GM23338 (cell line): ENCODE data around the gene RGS19. TPM values are rescaled to one million over a fixed set of nuclear protein-coding genes. Genes with fewer than 3 reads are reported as not detected.

ENCODE experiments used
- ATAC-seq: fragments of 200-7000 bp; cut with Tn5 transposase; 3 replicates; pipeline ENCODE4 v1.9.1; 2020
- DNase-seq: peaks from one replicate; pipeline ENCODE4 v3.0.0-alpha.2; 2015; ENCODE audit warnings: low spot score
- H2AFZ ChIP-seq: fragments of 200-600 bp; sonication (generic); 2 replicates; pipeline ENCODE4 v1.8.0; 2016; ENCODE audit warnings: antibody characterized with exemption, mild to moderate bottlenecking, moderate library complexity
- H3F3A ChIP-seq: fragments of 200-600 bp; sonication (generic); replicated peaks from 2 replicates; pipeline ENCODE4 v1.8.0; 2017; ENCODE audit warnings: antibody characterized with exemption, mixed run types, low read depth
- H3K27ac ChIP-seq: fragments of 200-600 bp; sonication (generic); 2 replicates; pipeline ENCODE4 v1.6.1; 2016; ENCODE audit warnings: low read depth
- H3K27me3 ChIP-seq: fragments of 200-600 bp; sonication (generic); 2 replicates; pipeline ENCODE4 v1.8.0; 2016; ENCODE audit warnings: mild to moderate bottlenecking, mixed run types, moderate library complexity; ENCODE audit not compliant: insufficient read depth
- H3K36me3 ChIP-seq: fragments of 200-600 bp; sonication (generic); 2 replicates; pipeline ENCODE4 v1.8.0; 2016; ENCODE audit warnings: mild to moderate bottlenecking; ENCODE audit not compliant: insufficient read depth
- H3K4me1 ChIP-seq: fragments of 200-600 bp; sonication (generic); 2 replicates; pipeline ENCODE4 v1.8.0; 2016; ENCODE audit warnings: mild to moderate bottlenecking, moderate library complexity; ENCODE audit not compliant: insufficient read depth
- H3K4me2 ChIP-seq: fragments of 200-600 bp; sonication (generic); 2 replicates; pipeline ENCODE4 v1.7.1; 2017; ENCODE audit warnings: mixed run types
- H3K4me3 ChIP-seq: fragments of 200-600 bp; sonication (generic); 2 replicates; pipeline ENCODE4 v1.6.1; 2016; ENCODE audit warnings: mixed run types
- H3K79me2 ChIP-seq: fragments of 200-600 bp; sonication (generic); replicated peaks from 2 replicates; pipeline ENCODE4 v1.8.0; 2017; ENCODE audit warnings: mild to moderate bottlenecking; ENCODE audit not compliant: insufficient read depth
- H3K9me2 ChIP-seq: fragments of 200-600 bp; sonication (generic); 2 replicates; pipeline ENCODE4 v1.8.0; 2017; ENCODE audit not compliant: insufficient read depth
- H4K20me1 ChIP-seq: fragments of 200-600 bp; sonication (generic); replicated peaks from 2 replicates; pipeline ENCODE4 v1.8.0; 2017; ENCODE audit warnings: mild to moderate bottlenecking; ENCODE audit not compliant: insufficient read depth
- H3K27ac Mint-ChIP-seq: 2 replicates; pipeline ENCODE4 v1.8.0; 2020; ENCODE audit warnings: inconsistent platforms, mild to moderate bottlenecking, moderate library complexity, mixed read lengths
- H3K27me3 Mint-ChIP-seq: 3 replicates; pipeline ENCODE4 v1.8.0; 2022; ENCODE audit warnings: low read depth, mild to moderate bottlenecking, moderate library complexity, mixed read lengths, inconsistent platforms; ENCODE audit not compliant: insufficient read depth, poor library complexity
- H3K36me3 Mint-ChIP-seq: 3 replicates; pipeline ENCODE4 v1.8.0; 2021; ENCODE audit warnings: low read depth, mild to moderate bottlenecking, inconsistent platforms, moderate library complexity, mixed read lengths
- H3K4me1 Mint-ChIP-seq: 3 replicates; pipeline ENCODE4 v1.8.0; 2020; ENCODE audit warnings: mild to moderate bottlenecking, inconsistent platforms, mixed read lengths
- H3K4me3 Mint-ChIP-seq: 3 replicates; pipeline ENCODE4 v1.8.0; 2021; ENCODE audit warnings: moderate library complexity, mild to moderate bottlenecking, inconsistent platforms, mixed read lengths
- H3K9me3 Mint-ChIP-seq: 3 replicates; pipeline ENCODE4 v1.8.0; 2020; ENCODE audit warnings: moderate library complexity, mild to moderate bottlenecking, inconsistent platforms, mixed read lengths
- CREB1 ChIP-seq: fragments of 250-450 bp; sonication (Bioruptor Pico); IDR thresholded peaks from 2 replicates; pipeline ENCODE4 v1.5.0; 2020; ENCODE audit warnings: low read depth, mild to moderate bottlenecking, moderate library complexity
- CTCF ChIP-seq, 2 experiments: fragments of 200-600 bp in 1 of 2; sonication (generic) in 1 of 2; conservative IDR thresholded peaks; 2 replicates each; pipeline versions ENCODE4 v1.5.1 to v1.6.1; 2016 to 2017; ENCODE audit warnings: antibody characterized with exemption in 2 of 2, low read depth in 2 of 2, mild to moderate bottlenecking in 2 of 2, moderate library complexity in 1 of 2
- EZH2 ChIP-seq: fragments of 200-600 bp; sonication (generic); IDR thresholded peaks from one replicate; pipeline ENCODE4 v1.8.0; 2017; ENCODE audit warnings: antibody characterized with exemption, mild to moderate bottlenecking, low read depth; ENCODE audit not compliant: unreplicated experiment
- EZH2phosphoT487 ChIP-seq: fragments of 200-600 bp; sonication (generic); IDR thresholded peaks from one replicate; pipeline ENCODE4 v1.8.1; 2018; ENCODE audit warnings: antibody characterized with exemption; ENCODE audit not compliant: unreplicated experiment
- JUNB ChIP-seq: IDR thresholded peaks from one replicate; pipeline ENCODE4 v1.6.1; 2016; ENCODE audit warnings: antibody characterized with exemption; ENCODE audit not compliant: unreplicated experiment
- NANOG ChIP-seq: IDR thresholded peaks from 2 replicates; pipeline ENCODE4 v1.6.1; 2016; ENCODE audit warnings: antibody characterized with exemption, borderline replicate concordance
- POLR2AphosphoS5 ChIP-seq: IDR thresholded peaks from 2 replicates; pipeline ENCODE4 v1.6.1; 2016; ENCODE audit warnings: antibody characterized with exemption, low read depth
- REST ChIP-seq: IDR thresholded peaks from one replicate; pipeline ENCODE4 v1.6.1; 2018; ENCODE audit warnings: antibody characterized with exemption; ENCODE audit not compliant: unreplicated experiment
- ZNF114 ChIP-seq: fragments of 250-450 bp; sonication (Bioruptor Pico); IDR thresholded peaks from 2 replicates; pipeline ENCODE4 v1.5.0; 2020; ENCODE audit warnings: mild to moderate bottlenecking, moderate library complexity
- ZNF331 ChIP-seq: fragments of 250-450 bp; sonication (Bioruptor Pico); IDR thresholded peaks from 2 replicates; pipeline ENCODE4 v1.5.0; 2020; ENCODE audit warnings: low read depth, mild to moderate bottlenecking, moderate library complexity
- polyA plus RNA-seq: library from polyadenylated mRNA; unstranded; fragments of >200 nt; fragmentation: Nextera tagmentation; extraction: Ambion mirVana; gene quantifications from 2 replicates; pipeline ENCODE4 v1.2.1, GENCODE V29; 2016
- total RNA-seq: library from RNA; depleted of rRNA; stranded (reverse); fragments of >200 nt; shearing (Covaris generic); gene quantifications from 2 replicates; pipeline ENCODE4 v1.2.3, GENCODE V29; 2014

The RGS19 gene
- total and polyA plus RNA-seq, 2 experiments from 2014 or later: 13.1 to 19.7 TPM

DNA sequence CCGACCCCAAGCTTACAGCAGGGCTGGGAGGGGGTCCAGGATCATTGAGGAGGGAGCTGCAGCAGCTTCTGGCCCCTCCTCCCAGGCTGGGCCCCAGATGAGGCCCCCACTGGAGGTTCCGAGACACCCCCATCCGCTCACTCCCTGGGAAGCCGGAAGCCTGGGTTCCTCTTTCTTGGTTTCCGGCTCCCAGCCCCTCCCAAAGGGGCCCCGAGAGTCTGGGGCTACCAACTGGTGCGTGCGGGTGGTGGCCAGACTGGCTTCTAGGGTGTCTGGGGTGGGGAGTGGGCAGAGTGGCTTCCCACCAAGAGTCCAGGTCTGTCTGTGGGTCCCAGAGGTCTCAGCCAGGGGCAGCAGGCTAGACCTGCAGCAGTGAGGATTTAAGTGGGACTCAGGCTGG, 2.2 kb downstream of the RGS19 start:
- Histone ChIP-seq H3K27ac (no peak overlapping the region), H3K4me3 (no peak overlapping the region), H3K9me2 (no peaks in the 10 kb centered on the region), H2AFZ (no peak overlapping the region), H3K36me3 (no peaks in the 10 kb centered on the region), H3K79me2 (no peaks in the 10 kb centered on the region), H3K4me1 (peaks cover 11% of the 10 kb centered on the region; the same call in 1 of the 2 replicates), H3F3A (0 out of 2 replicates have a peak, but pooled peaks cover 5% of the 10 kb centered on the region), H4K20me1 (no peaks in the 10 kb centered on the region), H3K27me3 (peaks cover 15% of the 10 kb centered on the region; the same call in 1 of the 2 replicates), H3K4me2 (no peak overlapping the region)
- ATAC-seq (no peak), DNase-seq (no peak)
- TF ChIP-seq EZH2: no peak
- no peak for TF ChIP-seq EZH2phosphoT487
- TF ChIP-seq REST: no peak
- TF ChIP-seq NANOG: no peak
- TF ChIP-seq CREB1 (CRISPR knock-in tag): no peak
- no peak for TF ChIP-seq ZNF114
- no peak for TF ChIP-seq POLR2AphosphoS5
- TF ChIP-seq ZNF331 (CRISPR knock-in tag): no peak
- Mint-ChIP-seq H3K4me1 (peaks cover 18% of the 10 kb centered on the region; the same call in 2 of the 3 replicates), H3K27me3 (peaks cover 23% of the 10 kb centered on the region), H3K36me3 (peaks cover 2% of the 10 kb centered on the region; the same call in 1 of the 3 replicates), H3K4me3 (no peak overlapping the region), H3K9me3 (no peaks in the 10 kb centered on the region), H3K27ac (no peak overlapping the region)

GRCh38 chr20:64076061-64076997, 3.0 kb downstream of the RGS19 start:
- Histone ChIP-seq H3K27me3 (peaks cover 8% of the 10 kb centered on the region; the same call in 1 of the 2 replicates), H3K27ac (no peak overlapping the region), H3K4me3 (no peak overlapping the region), H3K4me2 (no peak overlapping the region), H3F3A (0 out of 2 replicates have a peak, but pooled peaks cover 5% of the 10 kb centered on the region), H3K36me3 (no peaks in the 10 kb centered on the region), H3K79me2 (no peaks in the 10 kb centered on the region), H3K9me2 (no peaks in the 10 kb centered on the region), H3K4me1 (peaks cover 11% of the 10 kb centered on the region; the same call in 1 of the 2 replicates), H2AFZ (no peak overlapping the region), H4K20me1 (no peaks in the 10 kb centered on the region)
- Mint-ChIP-seq H3K4me1 (peaks cover 15% of the 10 kb centered on the region; the same call in 2 of the 3 replicates), H3K4me3 (no peak overlapping the region), H3K27ac (no peak overlapping the region), H3K27me3 (peaks cover 16% of the 10 kb centered on the region), H3K9me3 (no peaks in the 10 kb centered on the region), H3K36me3 (peaks cover 2% of the 10 kb centered on the region; the same call in 1 of the 3 replicates)
- ATAC-seq (no peak), DNase-seq (no peak)
- TF ChIP-seq ZNF331 (CRISPR knock-in tag) (no peak), CTCF (conservative IDR thresholded peaks at IDR 0.05; ENCODE audit: low read depth in 2 of 2) (no peak), JUNB (no peak)
